ENCODE results near the gene CPNE6.

Gene CPNE6

GRCh38 chr14:24093207-24093900, 22.0 kb downstream of the CPNE6 start:
- peak overlapping the region; percentile 95 for H3K4me2 ChIP-seq (ENCODE audit: low read length)
- peak overlapping the region; percentile 92; the same call in 1 of the 2 replicates for H3K9ac ChIP-seq (ENCODE audit: low read length)
- H2AFZ ChIP-seq (ENCODE audit: low read length) = no peak overlapping the region
- no peaks in the 10 kb centered on the region for H3K79me2 ChIP-seq (ENCODE audit: insufficient read depth, low read length)
- no peak overlapping the region for H3K27ac ChIP-seq (ENCODE audit: low read depth, low read length, poor library complexity, severe bottlenecking)
- peak overlapping the region; percentile 77 for H3K4me3 ChIP-seq (ENCODE audit: low read depth, low read length, poor library complexity, severe bottlenecking)
- TF ChIP-seq, protein P1, sequence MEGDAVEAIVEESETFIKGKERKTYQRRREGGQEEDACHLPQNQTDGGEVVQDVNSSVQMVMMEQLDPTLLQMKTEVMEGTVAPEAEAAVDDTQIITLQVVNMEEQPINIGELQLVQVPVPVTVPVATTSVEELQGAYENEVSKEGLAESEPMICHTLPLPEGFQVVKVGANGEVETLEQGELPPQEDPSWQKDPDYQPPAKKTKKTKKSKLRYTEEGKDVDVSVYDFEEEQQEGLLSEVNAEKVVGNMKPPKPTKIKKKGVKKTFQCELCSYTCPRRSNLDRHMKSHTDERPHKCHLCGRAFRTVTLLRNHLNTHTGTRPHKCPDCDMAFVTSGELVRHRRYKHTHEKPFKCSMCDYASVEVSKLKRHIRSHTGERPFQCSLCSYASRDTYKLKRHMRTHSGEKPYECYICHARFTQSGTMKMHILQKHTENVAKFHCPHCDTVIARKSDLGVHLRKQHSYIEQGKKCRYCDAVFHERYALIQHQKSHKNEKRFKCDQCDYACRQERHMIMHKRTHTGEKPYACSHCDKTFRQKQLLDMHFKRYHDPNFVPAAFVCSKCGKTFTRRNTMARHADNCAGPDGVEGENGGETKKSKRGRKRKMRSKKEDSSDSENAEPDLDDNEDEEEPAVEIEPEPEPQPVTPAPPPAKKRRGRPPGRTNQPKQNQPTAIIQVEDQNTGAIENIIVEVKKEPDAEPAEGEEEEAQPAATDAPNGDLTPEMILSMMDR (IDR thresholded peaks at IDR 0.05; ENCODE audit: low read length) = no peak
- TF ChIP-seq EZH2 (IDR thresholded peaks at IDR 0.05; ENCODE audit: borderline replicate concordance, low read length) = no peak
- H3K9me2 ChIP-seq (ENCODE audit: low read depth, low read length) = no peaks in the 10 kb centered on the region
- H4K20me1 ChIP-seq (ENCODE audit: insufficient read depth, low read length) = no peaks in the 10 kb centered on the region
- H3K9me3 ChIP-seq (ENCODE audit: low read length) = no peaks in the 10 kb centered on the region
- no peaks in the 10 kb centered on the region for H3K27me3 ChIP-seq (ENCODE audit: insufficient read depth, low read length)
- H3K36me3 ChIP-seq (ENCODE audit: insufficient read depth, low read length) = no peaks in the 10 kb centered on the region
- no peaks in the 10 kb centered on the region for H3F3A ChIP-seq (ENCODE audit: insufficient read depth, low read length)
- H3K4me1 ChIP-seq (ENCODE audit: insufficient read depth, low read length, severe bottlenecking) = peaks cover 19% of the 10 kb centered on the region

- H3K36me3 ChIP-seq (ENCODE audit: insufficient read depth, low read length) = peaks cover 4% of the 10 kb centered on the region; the same call in 1 of the 2 replicates
- H3F3A ChIP-seq (ENCODE audit: insufficient read depth, low read length) = no peaks in the 10 kb centered on the region
- H3K79me2 ChIP-seq (ENCODE audit: insufficient read depth, low read length) = no peaks in the 10 kb centered on the region
- no peaks in the 10 kb centered on the region for H3K9me3 ChIP-seq (ENCODE audit: low read length)
- TF ChIP-seq, protein P1 (IDR thresholded peaks at IDR 0.05; ENCODE audit: low read length) = no peak; the same call in 1 of the 2 replicates
- no peak for TF ChIP-seq EZH2 (IDR thresholded peaks at IDR 0.05; ENCODE audit: borderline replicate concordance, low read length)
- H2AFZ ChIP-seq (ENCODE audit: low read length) = 0 out of 2 replicates have a peak within 1 kb of the TSS, but pooled peaks have one; percentile 10
- peak within 1 kb of the TSS; percentile 86 for H3K27ac ChIP-seq (ENCODE audit: low read depth, low read length, poor library complexity, severe bottlenecking)
- peak within 1 kb of the TSS; percentile 77 for H3K4me3 ChIP-seq (ENCODE audit: low read depth, low read length, poor library complexity, severe bottlenecking)
- H3K4me1 ChIP-seq (ENCODE audit: insufficient read depth, low read length, severe bottlenecking) = peaks cover 19% of the 10 kb centered on the region
- H3K4me2 ChIP-seq (ENCODE audit: low read length) = peak within 1 kb of the TSS; percentile 95
- no peaks in the 10 kb centered on the region for H4K20me1 ChIP-seq (ENCODE audit: insufficient read depth, low read length)
- no peaks in the 10 kb centered on the region for H3K27me3 ChIP-seq (ENCODE audit: insufficient read depth, low read length)
- no peaks in the 10 kb centered on the region for H3K9me2 ChIP-seq (ENCODE audit: low read depth, low read length)
- peak within 1 kb of the TSS; percentile 92 for H3K9ac ChIP-seq (ENCODE audit: low read length)
Observed at GRCh38 chr14:24093901-24094840, 22.8 kb downstream of the CPNE6 start, which contains the start of gene PCK2. Gene PCK2 (plus strand): TSS chr14:24094311. CDS start chr14:24094406, 95 bp downstream.

GRCh38 chr14:24094841-24095270, 23.5 kb downstream of the CPNE6 start:
- Histone ChIP-seq H3K27me3 (ENCODE audit: insufficient read depth, low read length) (no peaks in the 10 kb centered on the region), H3K9ac (ENCODE audit: low read length) (peak overlapping the region; percentile 92), H3K27ac (ENCODE audit: low read depth, low read length, poor library complexity, severe bottlenecking) (peak overlapping the region; percentile 86), H3K4me1 (ENCODE audit: insufficient read depth, low read length, severe bottlenecking) (peaks cover 19% of the 10 kb centered on the region), H3K4me3 (ENCODE audit: low read depth, low read length, poor library complexity, severe bottlenecking) (peak overlapping the region; percentile 77), H4K20me1 (ENCODE audit: insufficient read depth, low read length) (no peaks in the 10 kb centered on the region), H2AFZ (ENCODE audit: low read length) (0 out of 2 replicates have a peak overlapping the region, but pooled peaks have one; percentile 10), H3K4me2 (ENCODE audit: low read length) (peak overlapping the region; percentile 95), H3K36me3 (ENCODE audit: insufficient read depth, low read length) (peaks cover 7% of the 10 kb centered on the region; the same call in 1 of the 2 replicates), H3F3A (ENCODE audit: insufficient read depth, low read length) (no peaks in the 10 kb centered on the region), H3K79me2 (ENCODE audit: insufficient read depth, low read length) (no peaks in the 10 kb centered on the region), H3K9me2 (ENCODE audit: low read depth, low read length) (no peaks in the 10 kb centered on the region), H3K9me3 (ENCODE audit: low read length) (no peaks in the 10 kb centered on the region)
- TF ChIP-seq EZH2 (IDR thresholded peaks at IDR 0.05; ENCODE audit: borderline replicate concordance, low read length) = no peak
- TF ChIP-seq, protein P1 (IDR thresholded peaks at IDR 0.05; ENCODE audit: low read length) = no peak

Data from OCI-LY1 (cell line).